Stimulated activated effector memory CD8-positive, alpha-beta T cell treated with anti-CD3 and anti-CD28 coated beads, Interleukin-12 subunit alpha, Interleukin-12 subunit beta, amount 100 ng/mL, for 72 hours (primary cell): ENCODE data around the gene ZFHX3.

Experiments used
- ATAC-seq: fragments of 150-1000 bp; cut with Tn5 transposase; 2 replicates; pipeline ENCODE4 v1.10.0; 2021
- DNase-seq, 2 donors: peaks; one replicate each; pipeline ENCODE4 v3.0.0; 2021 to 2022; ENCODE audit warnings: low spot score in 2 of 2
- H3K27ac Mint-ChIP-seq: one replicate; pipeline ENCODE4 v1.8.0; 2022; ENCODE audit warnings: mild to moderate bottlenecking, mixed read lengths
- H3K36me3 Mint-ChIP-seq: one replicate; pipeline ENCODE4 v1.8.0; 2022; ENCODE audit warnings: mild to moderate bottlenecking, mixed read lengths
- H3K4me1 Mint-ChIP-seq: one replicate; pipeline ENCODE4 v1.8.0; 2022; ENCODE audit warnings: mixed read lengths
- H3K4me3 Mint-ChIP-seq: one replicate; pipeline ENCODE4 v1.8.0; 2022; ENCODE audit warnings: mild to moderate bottlenecking, mixed read lengths
- H3K9me3 Mint-ChIP-seq: one replicate; pipeline ENCODE4 v1.8.0; 2022; ENCODE audit warnings: mixed read lengths

Gene ZFHX3

DNA sequence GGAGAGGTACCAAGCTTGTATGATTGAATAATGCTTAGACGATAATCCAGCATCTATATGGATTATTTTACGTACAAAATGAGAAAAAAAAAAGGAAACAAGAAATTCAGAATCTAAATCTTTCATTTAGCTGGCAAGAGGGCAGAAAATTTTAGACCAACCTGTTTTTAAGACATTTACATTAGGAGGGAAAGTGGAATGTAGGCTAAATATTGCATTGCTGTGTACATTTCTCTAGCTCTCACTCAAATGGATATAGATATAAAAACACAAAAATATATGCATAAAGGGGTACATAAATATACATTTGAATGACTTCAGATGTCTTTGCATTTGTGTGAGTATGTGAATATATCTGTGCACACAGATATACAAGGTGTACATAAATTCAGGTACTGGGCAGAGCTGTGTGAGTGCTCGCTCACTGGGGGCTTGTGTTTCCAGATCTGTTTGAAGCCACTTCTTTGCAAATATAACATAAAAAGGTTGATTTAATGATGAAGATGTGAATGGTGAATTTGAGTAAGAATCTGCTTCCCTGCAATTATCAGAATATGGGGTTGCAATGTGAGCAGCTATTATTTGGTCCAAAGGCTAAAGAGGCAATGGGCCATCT lies 14.2 kb upstream of the ZFHX3 start:
- ATAC-seq, result no peak
- Mint-ChIP-seq H3K4me1 (peaks cover 10% of the 10 kb centered on the region), H3K36me3 (peaks cover 4% of the 10 kb centered on the region), H3K9me3 (no peaks in the 10 kb centered on the region), H3K27ac (no peak overlapping the region), H3K4me3 (no peak overlapping the region)
- no peak for DNase-seq

DNA sequence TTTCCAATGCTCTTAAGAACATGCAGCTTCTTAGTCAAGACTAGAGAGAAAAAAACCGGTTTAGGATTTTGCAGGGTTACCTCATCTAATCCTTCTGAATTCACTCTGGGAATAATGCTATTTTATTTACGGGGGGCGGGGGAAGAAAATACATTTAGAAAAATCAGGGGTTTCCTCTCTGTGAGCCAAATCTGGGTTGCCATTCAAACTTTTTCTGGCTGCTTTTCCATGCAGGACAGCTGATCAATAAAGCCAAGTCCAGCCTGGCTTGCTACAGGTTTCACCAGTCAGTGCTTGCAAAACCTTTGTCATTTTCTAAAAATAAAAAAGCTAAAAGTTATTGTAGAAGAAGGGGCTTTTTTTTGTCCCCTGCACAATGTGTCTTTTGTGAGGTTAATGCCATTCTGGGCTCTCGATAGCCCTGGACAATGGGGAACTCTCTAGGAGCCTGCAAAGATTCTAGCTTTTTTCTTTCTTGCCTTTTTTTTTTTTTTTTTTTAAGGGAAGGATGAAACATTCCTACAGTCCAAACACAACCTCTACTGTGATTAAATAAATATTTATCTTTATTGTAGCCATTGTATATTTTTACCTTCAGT lies 13.1 kb upstream of the ZFHX3 start:
- Mint-ChIP-seq H3K4me3 (no peak overlapping the region), H3K36me3 (peaks cover 6% of the 10 kb centered on the region), H3K9me3 (no peaks in the 10 kb centered on the region), H3K27ac (no peak overlapping the region), H3K4me1 (peaks cover 12% of the 10 kb centered on the region)
- DNase-seq (no peak), ATAC-seq (no peak)

DNA sequence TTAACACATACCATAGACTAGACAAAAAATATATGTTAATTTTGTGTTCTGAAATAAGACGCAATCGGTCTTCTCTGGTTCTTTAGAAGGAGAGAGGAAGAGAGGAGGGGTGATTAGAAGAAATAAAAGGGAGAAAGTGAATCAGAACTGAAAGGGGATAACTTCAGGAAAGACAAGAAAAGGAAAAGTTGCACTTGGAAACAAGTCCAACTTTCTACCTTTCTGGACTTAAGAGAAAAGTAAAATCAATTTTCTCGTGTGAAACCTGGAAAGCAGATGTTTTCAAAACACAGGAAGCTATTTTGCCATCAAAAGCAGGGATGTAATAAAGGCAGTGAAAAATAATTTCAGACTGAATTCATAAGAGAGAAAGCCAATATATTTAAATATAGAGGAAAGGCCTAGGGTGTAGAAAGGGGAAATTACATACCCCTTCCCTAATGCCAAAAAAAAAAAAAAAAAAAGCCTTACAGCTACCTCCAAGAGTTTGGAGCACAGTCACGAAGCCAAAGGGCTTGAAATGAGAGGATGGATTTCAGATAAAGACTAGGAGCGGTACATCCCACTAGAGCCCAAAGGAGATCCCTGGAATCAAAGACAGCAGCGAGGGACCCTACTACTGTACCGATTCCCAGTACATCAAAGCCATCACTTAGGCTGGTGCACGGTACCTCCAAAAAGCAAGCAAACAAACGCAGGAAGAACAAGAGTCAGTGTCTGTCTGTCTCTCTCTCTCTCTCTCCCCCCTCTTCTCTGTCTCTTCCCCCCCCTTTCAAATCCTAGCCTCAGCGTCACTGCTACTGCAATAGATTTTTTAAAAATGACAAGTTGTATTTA lies 12.1 kb upstream of the ZFHX3 start:
- no peak for DNase-seq
- Mint-ChIP-seq H3K36me3 (peaks cover 6% of the 10 kb centered on the region), H3K4me1 (peaks cover 12% of the 10 kb centered on the region), H3K27ac (no peak overlapping the region), H3K4me3 (peak overlapping the region; percentile 59), H3K9me3 (no peaks in the 10 kb centered on the region)
- ATAC-seq, result no peak

DNA sequence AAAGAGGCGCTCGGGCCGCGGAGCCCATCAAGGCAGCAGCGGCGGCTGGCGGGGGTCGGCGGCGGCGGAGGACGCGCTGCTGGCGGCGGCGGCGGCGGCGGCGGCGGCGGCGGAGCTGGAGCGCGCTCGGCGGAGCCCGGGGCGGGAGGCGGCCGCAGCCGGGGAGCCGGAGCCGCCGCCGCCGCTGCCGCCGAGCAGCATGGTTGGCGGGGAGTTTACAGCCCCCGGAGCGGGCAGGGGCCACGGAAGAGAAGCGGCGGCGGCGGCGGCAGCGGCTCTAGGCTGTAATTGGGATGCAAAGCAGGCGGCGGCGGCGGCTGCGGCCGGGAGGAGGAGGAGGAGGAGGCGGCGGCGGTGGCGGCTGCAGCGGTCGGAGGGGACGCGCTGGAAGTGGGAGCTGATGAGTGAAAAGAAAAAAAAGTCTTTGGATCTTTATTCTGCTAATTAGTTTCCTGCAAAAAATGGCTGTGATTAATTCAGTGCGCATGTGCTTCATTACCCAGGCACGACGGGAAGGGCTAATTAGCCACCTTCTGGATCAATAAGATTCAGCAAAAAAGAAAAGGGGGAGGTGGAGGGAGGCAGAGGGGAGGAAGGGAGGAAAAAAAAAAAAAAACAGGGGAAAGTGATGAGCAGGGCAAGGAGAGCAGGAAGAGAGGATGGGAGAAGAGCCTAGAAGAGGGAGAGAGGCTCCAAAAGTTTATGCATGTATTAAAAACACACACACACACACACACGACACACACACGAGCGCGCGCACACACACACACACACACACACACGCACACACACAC lies 10.9 kb upstream of the ZFHX3 start:
- Mint-ChIP-seq H3K9me3 (no peaks in the 10 kb centered on the region), H3K4me3 (peak overlapping the region; percentile 59), H3K4me1 (peaks cover 12% of the 10 kb centered on the region), H3K36me3 (peaks cover 6% of the 10 kb centered on the region), H3K27ac (no peak overlapping the region)
- ATAC-seq (no peak), DNase-seq (no peak)

DNA sequence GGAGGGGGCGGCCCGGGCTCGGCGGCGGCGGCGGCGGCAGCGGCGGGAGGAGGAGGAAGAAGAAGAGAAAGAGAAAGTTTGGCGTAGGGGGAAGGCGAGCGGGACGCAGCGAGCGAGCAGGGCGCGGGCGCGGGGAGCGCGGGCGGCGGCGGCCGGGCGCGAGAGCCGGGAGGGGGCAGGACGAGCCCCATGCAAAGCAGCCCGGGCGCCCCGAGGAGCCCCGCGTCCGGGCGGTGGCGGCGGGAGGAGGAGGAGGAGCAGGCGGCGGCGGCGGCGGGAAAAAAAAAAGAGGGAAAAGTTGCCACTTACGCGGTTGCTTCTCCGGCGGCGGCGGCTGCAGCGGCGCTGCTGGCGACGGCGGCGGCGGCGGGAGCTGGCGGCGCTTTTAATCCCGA lies 10.3 kb upstream of the ZFHX3 start:
- ATAC-seq, result peak; percentile 34
- peaks cover 12% of the 10 kb centered on the region for H3K4me1 Mint-ChIP-seq
- peak overlapping the region; percentile 59 for H3K4me3 Mint-ChIP-seq
- DNase-seq, result no peak
- no peaks in the 10 kb centered on the region for H3K9me3 Mint-ChIP-seq
- H3K27ac Mint-ChIP-seq, result no peak overlapping the region
- peaks cover 6% of the 10 kb centered on the region for H3K36me3 Mint-ChIP-seq

DNA sequence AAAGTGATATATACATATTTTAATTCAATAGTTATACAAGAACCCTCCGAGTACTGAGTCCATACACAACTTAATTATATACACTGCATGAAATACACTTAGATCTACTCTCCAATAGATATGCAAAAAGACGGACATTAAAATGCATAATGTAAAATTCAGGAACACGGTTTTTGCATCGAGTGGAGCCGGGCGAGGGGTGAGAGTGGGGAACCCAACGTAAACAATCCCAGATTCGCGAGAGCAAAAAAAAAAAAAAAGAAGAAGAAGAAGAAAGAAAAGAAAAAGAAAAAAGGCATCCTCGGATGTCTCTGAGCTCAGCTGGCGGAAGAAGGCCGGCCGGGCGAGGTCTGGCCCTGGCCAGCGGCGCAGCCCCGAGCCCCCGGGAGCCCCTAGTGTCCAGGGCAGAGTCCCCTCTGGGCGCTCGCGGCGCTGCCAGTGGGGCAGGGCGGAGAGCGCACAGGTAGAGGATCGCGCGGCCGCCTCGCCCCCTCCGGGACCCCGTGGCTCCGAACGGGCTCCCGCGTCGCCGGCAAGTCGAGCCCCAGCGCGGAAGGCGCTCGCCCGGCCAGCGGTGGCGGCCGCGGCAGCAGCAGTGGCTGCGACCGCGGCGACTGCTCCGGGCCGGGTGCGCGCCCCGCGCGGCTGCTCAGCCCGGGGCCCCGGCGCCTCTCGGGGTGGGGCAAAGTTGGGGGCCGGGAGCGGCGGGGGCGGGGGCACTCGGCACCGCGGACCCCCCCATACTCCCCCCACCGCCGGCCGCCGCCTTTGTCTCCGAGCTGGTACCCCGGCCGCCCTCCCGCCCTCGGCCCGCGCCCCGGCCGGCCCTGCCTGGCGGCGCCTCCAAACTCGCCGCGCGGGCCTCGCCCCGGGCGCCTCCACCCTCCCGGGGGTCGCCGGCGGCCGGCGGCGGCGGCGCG lies 9.6 kb upstream of the ZFHX3 start:
- H3K9me3 Mint-ChIP-seq, result no peaks in the 10 kb centered on the region
- H3K4me3 Mint-ChIP-seq, result peak overlapping the region; percentile 87
- H3K36me3 Mint-ChIP-seq, result peaks cover 6% of the 10 kb centered on the region
- ATAC-seq, result peak; percentile 8
- H3K27ac Mint-ChIP-seq, result no peak overlapping the region
- DNase-seq, result no peak
- peaks cover 12% of the 10 kb centered on the region for H3K4me1 Mint-ChIP-seq

DNA sequence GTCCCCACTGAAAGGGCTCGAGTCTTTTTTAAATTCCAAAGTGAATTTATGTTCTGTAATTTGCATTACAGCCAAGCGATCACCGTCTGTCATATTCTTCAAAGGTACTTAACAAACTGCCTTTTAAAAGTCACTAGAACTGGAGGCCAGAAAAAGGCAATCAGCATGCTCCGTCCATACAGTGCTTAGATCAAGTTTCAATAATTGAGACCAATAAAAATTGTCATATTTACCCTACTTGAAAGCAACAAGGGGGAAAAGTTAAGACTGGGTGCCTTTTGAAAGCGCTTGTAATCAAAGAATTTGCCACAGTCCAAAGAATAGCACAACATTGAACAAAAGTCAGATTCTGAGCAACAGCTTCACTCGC lies 9.0 kb upstream of the ZFHX3 start:
- Mint-ChIP-seq H3K36me3 (peaks cover 6% of the 10 kb centered on the region), H3K27ac (no peak overlapping the region), H3K9me3 (no peaks in the 10 kb centered on the region), H3K4me1 (peaks cover 12% of the 10 kb centered on the region), H3K4me3 (peak overlapping the region; percentile 87)
- ATAC-seq, result no peak
- DNase-seq, result no peak

DNA sequence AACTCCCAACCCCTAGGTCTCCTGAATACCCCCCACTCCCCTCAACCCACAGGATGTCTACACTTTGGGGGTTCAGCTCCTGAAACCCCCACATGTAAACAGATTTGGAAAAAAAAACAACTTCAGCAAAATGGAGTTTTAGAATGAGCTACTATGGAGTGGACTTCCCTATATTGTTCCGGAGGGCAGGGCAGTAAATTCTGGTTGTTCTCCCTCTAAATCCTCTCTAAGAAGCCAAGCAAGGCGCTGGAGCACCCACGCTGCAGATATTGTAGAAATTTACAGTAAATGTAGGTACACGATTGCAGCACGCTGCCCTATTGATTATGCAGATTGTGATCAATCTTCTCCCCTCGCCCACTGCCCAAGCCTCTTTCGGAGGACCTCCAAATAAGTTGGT lies 8.5 kb upstream of the ZFHX3 start:
- Mint-ChIP-seq H3K9me3 (no peaks in the 10 kb centered on the region), H3K27ac (no peak overlapping the region), H3K4me3 (no peak overlapping the region), H3K36me3 (peaks cover 6% of the 10 kb centered on the region), H3K4me1 (peaks cover 12% of the 10 kb centered on the region)
- no peak for DNase-seq
- ATAC-seq, result no peak

DNA sequence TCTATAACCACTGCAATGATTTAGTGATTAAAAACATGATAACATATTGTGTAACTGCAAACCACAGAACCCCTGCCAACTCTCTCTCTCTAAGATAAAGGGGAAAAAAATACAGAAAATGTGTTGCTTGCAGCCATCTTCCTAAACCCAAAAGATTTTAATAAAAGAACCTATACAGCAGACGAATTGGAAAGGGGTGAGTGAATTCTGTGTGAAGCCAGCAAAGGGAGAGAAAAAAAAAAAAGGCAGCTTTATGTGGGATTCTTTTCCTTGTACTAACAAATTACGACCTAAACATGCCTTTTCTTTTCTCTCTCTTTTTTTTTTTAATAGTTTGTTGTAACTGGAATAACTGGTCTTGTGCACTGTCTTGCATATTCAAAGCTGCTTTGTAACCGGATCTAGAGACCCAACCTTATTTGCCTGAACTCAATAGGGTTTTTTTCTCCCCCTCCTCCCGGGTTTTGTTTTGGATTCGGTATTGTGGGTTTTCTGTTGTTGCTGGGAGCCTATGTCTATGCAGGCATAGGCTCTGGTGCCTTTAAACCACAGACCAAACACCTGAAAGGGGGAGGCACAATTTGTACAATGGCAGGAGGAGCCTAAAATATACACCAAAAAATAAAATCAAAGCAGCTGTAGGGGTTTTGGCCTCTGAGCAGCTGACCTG lies 7.0 kb upstream of the ZFHX3 start:
- Mint-ChIP-seq H3K27ac (no peak overlapping the region), H3K36me3 (peaks cover 6% of the 10 kb centered on the region), H3K4me3 (no peak overlapping the region), H3K9me3 (no peaks in the 10 kb centered on the region), H3K4me1 (peaks cover 12% of the 10 kb centered on the region)
- ATAC-seq (no peak), DNase-seq (no peak)

DNA sequence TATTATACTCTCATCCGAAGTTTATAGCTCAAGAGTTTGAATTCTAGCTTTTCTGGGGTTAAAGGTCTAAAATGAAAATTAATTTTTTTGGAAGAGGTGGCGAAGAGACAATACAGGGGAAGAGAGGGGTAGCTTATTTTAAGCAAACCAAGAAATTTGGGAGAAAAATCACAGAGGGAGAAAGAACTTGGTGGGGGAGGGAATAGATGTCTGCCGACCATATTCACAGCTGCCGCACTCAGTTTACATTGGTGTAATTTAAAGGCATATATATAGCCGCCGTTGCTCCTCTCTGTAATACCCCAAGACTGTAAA lies 6.5 kb upstream of the ZFHX3 start:
- Mint-ChIP-seq H3K36me3 (peaks cover 6% of the 10 kb centered on the region), H3K9me3 (no peaks in the 10 kb centered on the region), H3K4me3 (no peak overlapping the region), H3K4me1 (peaks cover 12% of the 10 kb centered on the region), H3K27ac (no peak overlapping the region)
- DNase-seq, result no peak
- ATAC-seq, result no peak

DNA sequence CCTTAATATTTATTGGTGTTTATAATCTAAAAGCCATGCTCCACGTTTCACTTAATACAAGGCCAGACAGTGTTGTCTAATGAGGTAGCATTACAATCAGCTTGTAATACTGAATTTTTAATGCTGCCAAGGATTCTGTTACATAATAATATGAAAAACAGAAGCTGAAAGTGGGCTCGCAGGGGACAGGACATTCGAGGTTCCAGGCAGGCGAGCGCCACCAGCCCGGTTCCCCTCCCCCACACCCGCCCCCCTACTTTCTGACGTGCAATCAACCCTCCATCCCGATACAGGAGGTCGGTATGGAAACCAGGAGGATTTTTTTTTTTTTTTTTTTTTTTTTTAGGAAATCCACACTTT lies 6.2 kb upstream of the ZFHX3 start:
- Mint-ChIP-seq H3K4me1 (peaks cover 10% of the 10 kb centered on the region), H3K27ac (no peak overlapping the region), H3K4me3 (no peak overlapping the region), H3K9me3 (no peaks in the 10 kb centered on the region), H3K36me3 (peaks cover 6% of the 10 kb centered on the region)
- ATAC-seq (no peak), DNase-seq (no peak)

DNA sequence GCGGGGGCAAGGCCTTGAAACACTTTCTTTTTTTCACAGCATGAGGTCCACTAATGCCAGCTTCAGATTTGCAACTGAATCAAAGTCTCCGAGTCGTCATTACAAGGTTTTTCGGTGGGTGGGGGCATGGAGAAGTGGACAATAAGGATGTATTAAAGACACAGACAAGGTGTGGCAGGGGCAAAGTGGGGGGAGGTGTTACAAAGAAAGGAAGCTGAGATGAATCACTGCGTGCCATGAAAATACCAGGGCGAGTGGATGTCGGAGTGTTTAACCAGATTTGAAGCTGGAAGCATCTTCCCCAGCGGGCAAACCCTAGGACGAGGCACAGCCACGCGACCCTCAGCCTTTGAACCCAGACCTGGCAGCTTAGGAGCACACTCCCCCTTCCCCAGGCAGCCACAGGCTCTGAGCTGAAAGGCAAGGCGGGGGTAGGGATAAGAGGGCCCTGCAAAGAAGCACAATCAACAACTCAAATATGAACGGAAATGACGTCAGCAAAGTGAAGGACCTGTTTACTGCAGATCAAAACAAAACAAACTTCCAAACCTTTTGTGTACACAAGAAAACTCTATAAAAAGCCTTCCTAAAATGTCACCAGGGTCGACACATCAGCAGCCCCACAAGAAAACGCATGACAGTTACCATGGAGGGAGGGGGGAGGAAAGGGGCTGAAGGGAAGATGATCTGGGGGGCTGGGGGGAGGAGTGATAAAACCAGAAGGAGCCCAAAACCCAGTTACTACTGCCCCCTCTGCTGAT lies 5.6 kb upstream of the ZFHX3 start:
- no peaks in the 10 kb centered on the region for H3K9me3 Mint-ChIP-seq
- no peak overlapping the region for H3K27ac Mint-ChIP-seq
- ATAC-seq (no peak), DNase-seq (no peak)
- peaks cover 6% of the 10 kb centered on the region for H3K4me1 Mint-ChIP-seq
- H3K36me3 Mint-ChIP-seq, result peaks cover 6% of the 10 kb centered on the region
- H3K4me3 Mint-ChIP-seq, result no peak overlapping the region

DNA sequence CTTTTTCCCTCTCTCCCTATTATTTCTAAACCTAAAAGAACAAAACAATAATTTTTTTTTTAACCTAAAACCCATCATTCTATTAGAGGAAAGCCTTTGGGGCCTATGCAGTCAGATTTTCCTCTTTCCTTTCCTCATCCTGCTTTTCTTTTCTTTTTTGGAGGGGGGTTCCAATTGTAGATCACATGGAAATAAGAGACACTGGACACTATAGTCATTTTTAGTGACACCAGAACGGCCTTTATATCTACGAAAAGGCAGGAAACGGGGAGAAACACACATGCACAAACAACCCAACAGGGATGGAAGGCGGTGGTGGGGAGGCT lies 5.1 kb upstream of the ZFHX3 start:
- Mint-ChIP-seq H3K36me3 (peaks cover 6% of the 10 kb centered on the region), H3K27ac (no peak overlapping the region), H3K4me1 (peaks cover 6% of the 10 kb centered on the region), H3K9me3 (no peaks in the 10 kb centered on the region), H3K4me3 (no peak overlapping the region)
- ATAC-seq (no peak), DNase-seq (no peak)

DNA sequence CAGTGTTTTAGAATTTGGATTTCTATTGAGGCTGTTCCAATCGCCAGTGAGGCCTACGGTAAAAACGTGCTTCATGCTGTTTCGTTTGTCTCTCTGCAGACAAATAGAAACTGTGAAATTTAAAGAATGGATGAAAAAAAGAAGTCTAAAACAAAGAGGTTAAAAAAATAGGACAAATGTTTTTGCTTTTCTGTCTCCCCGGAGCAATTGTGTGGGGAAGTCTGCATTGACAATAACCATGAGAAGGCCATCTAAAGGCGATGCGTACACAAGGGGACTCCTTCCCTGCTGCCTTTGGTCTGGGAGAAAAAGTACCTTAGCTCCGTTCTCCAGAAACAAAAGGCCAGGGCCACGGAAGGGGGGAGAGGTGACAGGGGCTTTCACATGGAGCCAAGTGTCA lies 4.6 kb upstream of the ZFHX3 start:
- no peaks in the 10 kb centered on the region for H3K9me3 Mint-ChIP-seq
- no peak for ATAC-seq
- H3K4me3 Mint-ChIP-seq, result no peak overlapping the region
- DNase-seq, result no peak
- no peak overlapping the region for H3K27ac Mint-ChIP-seq
- peaks cover 6% of the 10 kb centered on the region for H3K4me1 Mint-ChIP-seq
- peaks cover 6% of the 10 kb centered on the region for H3K36me3 Mint-ChIP-seq
